Activated CD4-positive, alpha-beta memory T cell treated with anti-CD3 and anti-CD28 coated beads for 36 hours (primary cell): Measurements from ENCODE around the gene PNKD. TPM values are rescaled to one million over a fixed set of nuclear protein-coding genes. Genes with fewer than 3 reads are reported as not detected.
A peak's percentile ranks its signal among the peaks of the same experiment; 100 is the strongest.

Experiments used
- CTCF ChIA-PET: fragments of 350-600 bp; sonication (Branson Sonifier 250); formaldehyde crosslinking; loops from one replicate; lab custom pipeline; 2021; ENCODE audit warnings: antibody characterized with exemption, inconsistent platforms; lab: Charles Lee
- POLR2A ChIA-PET: fragments of 350-600 bp; sonication (Branson Sonifier 250); formaldehyde crosslinking; loops from one replicate; lab custom pipeline; 2021; ENCODE audit warnings: antibody characterized with exemption; lab: Charles Lee
- DNase-seq: peaks from one replicate; pipeline ENCODE4 v3.0.0-alpha.2; 2020
- H3K27ac Mint-ChIP-seq: one replicate; pipeline ENCODE4 v1.8.0; 2021; ENCODE audit warnings: mixed read lengths
- H3K27me3 Mint-ChIP-seq: one replicate; pipeline ENCODE4 v1.8.0; 2021; ENCODE audit warnings: mixed read lengths
- H3K36me3 Mint-ChIP-seq: one replicate; pipeline ENCODE4 v1.8.0; 2021; ENCODE audit warnings: mixed read lengths
- H3K4me1 Mint-ChIP-seq: one replicate; pipeline ENCODE4 v1.8.0; 2021; ENCODE audit warnings: low read depth, mixed read lengths
- H3K4me3 Mint-ChIP-seq: one replicate; pipeline ENCODE4 v1.8.0; 2021; ENCODE audit warnings: mild to moderate bottlenecking, mixed read lengths
- H3K9me3 Mint-ChIP-seq: one replicate; pipeline ENCODE4 v1.8.0; 2021; ENCODE audit warnings: mixed read lengths
- intact Hi-C: fragments of 100-400 bp; cut with micrococcal nuclease; formaldehyde crosslinking; loops from one replicate; pipeline ENCODE4 v1.15.1; 2023
- total RNA-seq, 2 experiments: library from RNA; stranded (reverse); gene quantifications; one replicate each; pipeline ENCODE4 v1.2.3, GENCODE V29; 2021

Gene PNKD
- total RNA-seq, 2 experiments from 2014 or later = 18.4 to 19.4 TPM

GRCh38 chr2:218320704-218321336 is 50.5 kb downstream of the PNKD start:
- no peak for DNase-seq
- intact Hi-C loops = no loop called here
- Mint-ChIP-seq H3K4me3 (no peak overlapping the region), H3K27ac (no peak overlapping the region), H3K4me1 (peaks cover 37% of the 10 kb centered on the region), H3K9me3 (no peaks in the 10 kb centered on the region), H3K27me3 (peaks cover 6% of the 10 kb centered on the region), H3K36me3 (no peaks in the 10 kb centered on the region)
- CTCF ChIA-PET = interaction anchor here (3.3 kb wide), 1 partner anchor 19 kb away, joined by 11 read pairs; no protein-coding TSS in a partner anchor
- POLR2A ChIA-PET = no interaction called here

- intact Hi-C loops = no loop called here
- DNase-seq = peak; percentile 42
- peaks cover 8% of the 10 kb centered on the region for H3K27me3 Mint-ChIP-seq
- H3K36me3 Mint-ChIP-seq = no peaks in the 10 kb centered on the region
- H3K4me1 Mint-ChIP-seq = peaks cover 20% of the 10 kb centered on the region
- no peaks in the 10 kb centered on the region for H3K9me3 Mint-ChIP-seq
- no peak overlapping the region for H3K27ac Mint-ChIP-seq
- ChIA-PET CTCF (interaction anchor here (3.3 kb wide), 1 partner anchor 21 kb away, joined by 11 read pairs; no protein-coding TSS in a partner anchor), POLR2A (no interaction called here)
- peak overlapping the region; percentile 70 for H3K4me3 Mint-ChIP-seq
Measured at GRCh38 chr2:218322768-218323525, 52.6 kb downstream of the PNKD start.

GRCh38 chr2:218323526-218324472 is 53.5 kb downstream of the PNKD start:
- Mint-ChIP-seq H3K9me3 (no peaks in the 10 kb centered on the region), H3K27ac (no peak overlapping the region), H3K27me3 (peaks cover 8% of the 10 kb centered on the region), H3K36me3 (no peaks in the 10 kb centered on the region), H3K4me1 (peaks cover 19% of the 10 kb centered on the region), H3K4me3 (peak overlapping the region; percentile 70)
- intact Hi-C loops = no loop called here
- ChIA-PET POLR2A (interaction anchor here (0.5 kb wide), 1 partner anchor 220 kb away, joined by 4 read pairs; no protein-coding TSS in a partner anchor), CTCF (no interaction called here)
- no peak for DNase-seq

GRCh38 chr2:218325566-218326160 is 55.3 kb downstream of the PNKD start:
- Mint-ChIP-seq H3K4me1 (peaks cover 19% of the 10 kb centered on the region), H3K36me3 (no peaks in the 10 kb centered on the region), H3K4me3 (no peak overlapping the region), H3K9me3 (no peaks in the 10 kb centered on the region), H3K27ac (no peak overlapping the region), H3K27me3 (peaks cover 8% of the 10 kb centered on the region)
- ChIA-PET POLR2A (no interaction called here), CTCF (interaction anchor here (1.7 kb wide), 1 partner anchor 31 kb away, joined by 5 read pairs; the partner anchor contains the start of gene CATIP)
- DNase-seq = no peak
- intact Hi-C loops = no loop called here

- Mint-ChIP-seq H3K36me3 (no peaks in the 10 kb centered on the region), H3K4me1 (peaks cover 16% of the 10 kb centered on the region), H3K9me3 (no peaks in the 10 kb centered on the region), H3K4me3 (no peak overlapping the region), H3K27me3 (peaks cover 8% of the 10 kb centered on the region), H3K27ac (no peak overlapping the region)
- intact Hi-C loops = no loop called here
- DNase-seq = no peak
- POLR2A ChIA-PET = no interaction called here
- CTCF ChIA-PET = interaction anchor here (0.7 to 1.7 kb wide), 2 partner anchors 30 to 34 kb away, joined by 3 to 5 read pairs; partner anchors contain the start of gene CATIP
Measured at GRCh38 chr2:218326315-218326714, 56.0 kb downstream of the PNKD start.

GRCh38 chr2:218327451-218328210 is 57.3 kb downstream of the PNKD start:
- Mint-ChIP-seq H3K9me3 (no peaks in the 10 kb centered on the region), H3K36me3 (no peaks in the 10 kb centered on the region), H3K27me3 (peaks cover 8% of the 10 kb centered on the region), H3K4me3 (no peak overlapping the region), H3K27ac (no peak overlapping the region), H3K4me1 (peaks cover 14% of the 10 kb centered on the region)
- ChIA-PET CTCF (no interaction called here), POLR2A (no interaction called here)
- DNase-seq = no peak
- intact Hi-C loops = no loop called here

GRCh38 chr2:218328294-218328693 is 58.0 kb downstream of the PNKD start:
- Mint-ChIP-seq H3K36me3 (no peaks in the 10 kb centered on the region), H3K4me3 (no peak overlapping the region), H3K27me3 (peaks cover 8% of the 10 kb centered on the region), H3K27ac (no peak overlapping the region), H3K9me3 (no peaks in the 10 kb centered on the region), H3K4me1 (peaks cover 16% of the 10 kb centered on the region)
- intact Hi-C loops = no loop called here
- ChIA-PET POLR2A (no interaction called here), CTCF (no interaction called here)
- no peak for DNase-seq

GRCh38 chr2:218329027-218329825 is 58.9 kb downstream of the PNKD start:
- peaks cover 2% of the 10 kb centered on the region for H3K27me3 Mint-ChIP-seq
- H3K4me3 Mint-ChIP-seq = no peak overlapping the region
- no peak overlapping the region for H3K27ac Mint-ChIP-seq
- H3K4me1 Mint-ChIP-seq = peaks cover 8% of the 10 kb centered on the region
- CTCF ChIA-PET = interaction anchor here (0.6 kb wide), 1 partner anchor 113 kb away, joined by 4 read pairs; no protein-coding TSS in a partner anchor
- H3K36me3 Mint-ChIP-seq = no peaks in the 10 kb centered on the region
- intact Hi-C loops = no loop called here
- POLR2A ChIA-PET = no interaction called here
- no peaks in the 10 kb centered on the region for H3K9me3 Mint-ChIP-seq
- no peak for DNase-seq

- CTCF ChIA-PET = interaction anchor here (0.6 kb wide), 1 partner anchor 114 kb away, joined by 4 read pairs; no protein-coding TSS in a partner anchor
- Mint-ChIP-seq H3K4me3 (no peak overlapping the region), H3K9me3 (no peaks in the 10 kb centered on the region), H3K4me1 (peaks cover 7% of the 10 kb centered on the region), H3K36me3 (no peaks in the 10 kb centered on the region), H3K27me3 (peaks cover 2% of the 10 kb centered on the region), H3K27ac (no peak overlapping the region)
- intact Hi-C loops = no loop called here
- POLR2A ChIA-PET = no interaction called here
- no peak for DNase-seq
Measured at GRCh38 chr2:218329826-218330593, 59.7 kb downstream of the PNKD start.

- CTCF ChIA-PET = interaction anchor here (0.6 to 1.4 kb wide), 2 partner anchors 30 to 36 kb away, joined by 4 read pairs; no protein-coding TSS in a partner anchor
Measured at GRCh38 chr2:218331745-218332144, 61.4 kb downstream of the PNKD start.

More at GRCh38 chr2:218331745-218332144, 61.4 kb downstream of the PNKD start:
- Mint-ChIP-seq H3K36me3 (no peaks in the 10 kb centered on the region), H3K4me3 (no peak overlapping the region), H3K4me1 (peaks cover 3% of the 10 kb centered on the region), H3K9me3 (no peaks in the 10 kb centered on the region), H3K27me3 (no peaks in the 10 kb centered on the region), H3K27ac (no peak overlapping the region)
- intact Hi-C loops = no loop called here
- POLR2A ChIA-PET = no interaction called here
- no peak for DNase-seq
